ENCODE data around the gene PCDHB11.
"Not testable (repeated sequence)": the region's sequence is repeated elsewhere in the genome, so short reads cannot be mapped to it uniquely, and the experiment has no call there.

PCDHB11 gene

DNA sequence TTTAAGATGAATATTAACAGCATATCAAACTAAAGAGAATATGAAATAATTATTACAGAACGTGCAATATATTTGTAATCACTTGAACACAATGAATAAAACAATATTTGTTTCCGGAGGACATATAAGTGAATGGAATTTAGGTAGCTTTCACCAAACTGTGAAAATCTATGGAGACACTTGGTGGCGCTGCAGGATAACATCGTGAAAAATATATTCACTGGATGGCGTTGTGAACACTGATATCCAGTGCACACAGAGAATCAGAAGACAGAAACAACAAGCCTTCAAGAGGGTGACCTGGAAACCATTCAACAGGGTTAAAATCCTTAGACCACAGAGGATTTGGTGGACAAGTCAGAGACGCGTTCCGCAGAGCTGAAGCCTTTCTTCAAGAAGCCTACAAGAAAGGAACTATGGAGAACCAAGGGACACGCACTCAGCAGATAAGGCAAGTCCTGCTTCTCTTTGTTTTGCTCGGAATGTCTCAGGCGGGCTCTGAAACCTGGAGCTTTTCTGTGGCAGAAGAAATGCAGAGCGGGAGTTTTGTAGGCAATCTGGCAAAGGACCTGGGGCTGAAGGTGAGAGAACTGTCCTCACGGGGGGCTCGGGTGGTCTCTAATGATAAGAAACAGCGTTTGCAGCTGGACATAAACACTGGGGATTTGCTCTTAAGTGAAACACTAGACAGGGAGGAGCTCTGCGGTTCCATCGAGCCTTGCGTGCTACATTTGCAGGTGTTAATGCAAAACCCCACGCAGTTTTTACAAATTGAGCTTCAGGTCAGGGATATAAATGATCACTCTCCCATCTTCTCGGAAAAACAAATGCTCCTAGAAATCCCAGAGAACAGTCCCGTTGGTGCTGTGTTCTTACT, at the start of gene PCDHB11:
Gene PCDHB11 (plus strand): TSS at position 269 of the 877 bp plus-strand sequence. CDS start 148 bp downstream, at position 417.
- peaks cover 40 to 41% of the 10 kb centered on the region in 2 donors for H3K27me3 Mint-ChIP-seq
- DNase-seq (no peak), ATAC-seq (replicated peaks) (no peak)
- peaks cover 22 to 27% of the 10 kb centered on the region in 2 donors for H3K9me3 Mint-ChIP-seq
- peak within 1 kb of the TSS; percentile 47 for H3K27ac Mint-ChIP-seq
- H3K4me1 Mint-ChIP-seq = no peaks in the 10 kb centered on the region
- H3K36me3 Mint-ChIP-seq = peaks cover 3 to 7% of the 10 kb centered on the region in 2 donors
- no peak within 1 kb of the TSS for H3K4me3 Mint-ChIP-seq

DNA sequence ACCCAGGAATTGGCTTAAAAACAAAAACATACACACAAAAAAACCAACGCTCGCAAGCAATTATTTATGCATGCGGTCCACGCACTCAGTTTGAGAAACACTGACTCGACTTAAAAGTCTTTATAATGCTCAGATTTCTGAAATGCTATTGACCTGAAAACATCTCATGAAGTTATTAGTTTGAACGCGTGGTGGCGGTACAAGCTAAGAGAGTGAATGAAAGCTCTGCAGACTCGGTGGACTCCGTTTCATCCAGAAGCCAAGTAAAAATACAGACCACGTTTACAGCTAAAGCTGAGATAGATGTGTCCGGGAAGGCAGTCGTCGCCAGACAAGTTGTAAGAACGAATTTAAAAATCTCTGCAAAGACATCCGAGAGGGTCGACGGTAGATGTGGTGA, 49.6 kb upstream of the PCDHB11 start, which contains the start of gene PCDHB6:
Gene PCDHB6 (plus strand): TSS at position 246 of the 400 bp plus-strand sequence. CDS start 201 bp downstream, outside the sequence.
- Mint-ChIP-seq H3K27me3 (peaks cover 38 to 58% of the 10 kb centered on the region in 2 donors), H3K36me3 (peaks cover 7 to 9% of the 10 kb centered on the region in 2 donors), H3K4me3 (peak within 1 kb of the TSS in 1 of 2 donors; percentile 36), H3K27ac (peak within 1 kb of the TSS; percentile 70), H3K4me1 (peaks cover 4 to 5% of the 10 kb centered on the region in 2 donors), H3K9me3 (peaks cover 9 to 10% of the 10 kb centered on the region in 2 donors)
- ATAC-seq (replicated peaks) (no peak), DNase-seq (no peak)

GRCh38 chr5:141150224-141150992, 49.0 kb upstream of the PCDHB11 start:
- Mint-ChIP-seq H3K36me3 (peaks cover 7 to 9% of the 10 kb centered on the region in 2 donors), H3K9me3 (peaks cover 9 to 10% of the 10 kb centered on the region in 2 donors), H3K27me3 (peaks cover 36 to 52% of the 10 kb centered on the region in 2 donors), H3K4me1 (peaks cover 4 to 5% of the 10 kb centered on the region in 2 donors), H3K4me3 (peak overlapping the region in 1 of 2 donors; percentile 36), H3K27ac (peak overlapping the region; percentile 70)
- no peak for ATAC-seq (replicated peaks)
- DNase-seq = no peak

- H3K4me3 Mint-ChIP-seq = no peak overlapping the region
- H3K4me1 Mint-ChIP-seq = peaks cover 4 to 5% of the 10 kb centered on the region in 2 donors
- no peak for ATAC-seq (replicated peaks)
- peaks cover 9 to 11% of the 10 kb centered on the region in 2 donors for H3K9me3 Mint-ChIP-seq
- peaks cover 7 to 9% of the 10 kb centered on the region in 2 donors for H3K36me3 Mint-ChIP-seq
- no peak for DNase-seq
- peaks cover 40 to 55% of the 10 kb centered on the region in 2 donors for H3K27me3 Mint-ChIP-seq
- H3K27ac Mint-ChIP-seq = no peak overlapping the region
Observed at GRCh38 chr5:141150993-141151325, 48.5 kb upstream of the PCDHB11 start.

DNA sequence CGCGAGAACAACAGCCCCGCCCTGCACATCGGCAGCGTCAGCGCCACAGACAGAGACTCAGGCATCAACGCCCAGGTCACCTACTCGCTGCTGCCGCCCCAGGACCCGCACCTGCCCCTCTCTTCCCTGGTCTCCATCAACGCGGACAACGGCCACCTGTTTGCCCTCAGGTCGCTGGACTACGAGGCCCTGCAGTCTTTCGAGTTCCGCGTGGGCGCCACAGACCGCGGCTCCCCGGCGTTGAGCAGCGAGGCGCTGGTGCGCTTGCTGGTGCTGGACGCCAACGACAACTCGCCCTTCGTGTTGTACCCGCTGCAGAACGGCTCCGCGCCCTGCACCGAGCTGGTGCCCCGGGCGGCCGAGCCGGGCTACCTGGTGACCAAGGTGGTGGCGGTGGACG, 47.8 kb upstream of the PCDHB11 start:
- H3K27ac Mint-ChIP-seq; DNase-seq; H3K36me3 Mint-ChIP-seq; H3K4me3 Mint-ChIP-seq; H3K4me1 Mint-ChIP-seq; ATAC-seq (replicated peaks): not testable (repeated sequence)
- Mint-ChIP-seq H3K27me3 (peaks cover 39 to 58% of the 10 kb centered on the region in 2 donors), H3K9me3 (peaks cover 11 to 14% of the 10 kb centered on the region in 2 donors)

DNA sequence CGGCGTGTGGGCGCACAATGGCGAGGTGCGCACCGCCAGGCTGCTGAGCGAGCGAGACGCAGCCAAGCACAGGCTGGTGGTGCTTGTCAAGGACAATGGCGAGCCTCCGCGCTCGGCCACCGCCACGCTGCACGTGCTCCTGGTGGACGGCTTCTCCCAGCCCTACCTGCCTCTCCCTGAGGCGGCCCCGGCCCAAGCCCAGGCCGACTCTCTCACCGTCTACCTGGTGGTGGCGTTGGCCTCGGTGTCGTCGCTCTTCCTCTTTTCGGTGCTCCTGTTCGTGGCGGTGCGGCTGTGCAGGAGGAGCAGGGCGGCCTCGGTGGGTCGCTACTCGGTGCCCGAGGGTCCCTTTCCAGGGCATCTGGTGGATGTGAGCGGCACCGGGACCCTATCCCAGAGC, 47.3 kb upstream of the PCDHB11 start:
- H3K36me3 Mint-ChIP-seq; H3K27ac Mint-ChIP-seq; H3K4me1 Mint-ChIP-seq; DNase-seq; ATAC-seq (replicated peaks): not testable (repeated sequence)
- Mint-ChIP-seq H3K27me3 (peaks cover 42 to 63% of the 10 kb centered on the region in 2 donors), H3K4me3 (peak overlapping the region in 1 of 2 donors; percentile 13), H3K9me3 (peaks cover 15 to 17% of the 10 kb centered on the region in 2 donors)

DNA sequence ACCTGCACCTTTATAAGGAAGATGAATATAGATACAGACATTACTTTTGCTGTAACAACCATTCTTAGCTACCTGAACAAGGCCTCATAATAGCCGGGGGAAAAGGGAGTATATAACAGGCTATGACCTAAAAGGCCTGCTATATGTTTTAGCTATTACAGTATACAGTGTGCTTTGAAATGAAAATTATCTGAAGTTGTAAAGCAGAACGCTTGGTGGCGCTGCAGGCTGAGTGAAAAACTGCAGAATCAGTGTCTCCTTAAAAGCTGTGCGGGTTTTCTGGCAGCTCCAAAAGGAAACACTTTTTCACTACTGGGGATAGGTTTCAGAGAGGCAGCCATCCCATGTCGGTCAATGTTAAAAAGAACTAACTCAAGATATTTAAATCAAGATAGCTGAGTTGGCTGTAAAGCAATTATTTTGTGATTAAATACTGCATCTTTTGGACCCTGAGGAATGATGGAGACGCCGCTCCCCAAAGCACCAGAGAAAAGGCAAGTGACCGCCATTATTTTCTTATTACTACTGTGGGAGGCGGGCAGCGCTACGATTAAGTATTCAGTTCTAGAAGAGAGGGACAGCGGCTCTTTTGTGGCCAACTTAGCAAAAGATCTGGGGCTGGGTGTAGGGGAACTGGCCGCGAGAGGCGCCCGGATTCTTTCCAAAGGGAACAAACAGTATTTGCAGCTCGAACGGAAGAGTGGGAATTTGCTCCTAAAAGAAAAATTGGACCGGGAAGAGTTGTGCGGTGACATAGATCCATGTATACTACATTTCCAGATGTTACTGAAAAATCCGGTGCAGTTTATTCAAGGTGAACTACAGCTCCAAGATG, 43.7 kb upstream of the PCDHB11 start:
- H3K27me3 Mint-ChIP-seq = peaks cover 43 to 56% of the 10 kb centered on the region in 2 donors
- peaks cover 6 to 9% of the 10 kb centered on the region in 2 donors for H3K36me3 Mint-ChIP-seq
- ATAC-seq (replicated peaks) (no peak), DNase-seq (no peak)
- H3K27ac Mint-ChIP-seq = no peak overlapping the region
- H3K9me3 Mint-ChIP-seq = peaks cover 18 to 19% of the 10 kb centered on the region in 2 donors
- no peaks in the 10 kb centered on the region for H3K4me1 Mint-ChIP-seq
- H3K4me3 Mint-ChIP-seq = no peak overlapping the region

GRCh38 chr5:141157356-141157755, 42.1 kb upstream of the PCDHB11 start:
- DNase-seq; H3K4me1 Mint-ChIP-seq; ATAC-seq (replicated peaks); H3K4me3 Mint-ChIP-seq; H3K36me3 Mint-ChIP-seq: not testable (repeated sequence)
- H3K27ac Mint-ChIP-seq = peak overlapping the region; percentile 42
- H3K27me3 Mint-ChIP-seq = peaks cover 33 to 42% of the 10 kb centered on the region in 2 donors
- peaks cover 12 to 14% of the 10 kb centered on the region in 2 donors for H3K9me3 Mint-ChIP-seq

DNA sequence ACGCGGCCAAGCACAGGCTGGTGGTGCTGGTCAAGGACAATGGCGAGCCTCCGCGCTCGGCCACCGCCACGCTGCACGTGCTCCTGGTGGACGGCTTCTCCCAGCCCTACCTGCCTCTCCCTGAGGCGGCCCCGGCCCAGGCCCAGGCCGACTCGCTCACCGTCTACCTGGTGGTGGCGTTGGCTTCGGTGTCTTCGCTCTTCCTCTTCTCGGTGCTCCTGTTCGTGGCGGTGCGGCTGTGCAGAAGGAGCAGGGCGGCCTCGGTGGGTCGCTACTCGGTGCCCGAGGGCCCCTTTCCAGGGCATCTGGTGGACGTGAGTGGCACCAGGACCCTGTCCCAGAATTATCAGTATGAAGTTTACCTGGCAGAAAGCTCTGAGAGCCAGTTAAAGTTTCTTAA, 41.5 kb upstream of the PCDHB11 start:
- H3K27me3 Mint-ChIP-seq = peaks cover 32 to 38% of the 10 kb centered on the region in 2 donors
- not testable (repeated sequence) for H3K4me1 Mint-ChIP-seq; H3K36me3 Mint-ChIP-seq; H3K4me3 Mint-ChIP-seq; DNase-seq; ATAC-seq (replicated peaks)
- H3K27ac Mint-ChIP-seq = peak overlapping the region; percentile 51
- peaks cover 12 to 14% of the 10 kb centered on the region in 2 donors for H3K9me3 Mint-ChIP-seq

- Mint-ChIP-seq H3K27ac (no peak within 1 kb of the TSS), H3K4me3 (peak within 1 kb of the TSS; percentile 11 to 14), H3K27me3 (peaks cover 44 to 45% of the 10 kb centered on the region in 2 donors), H3K36me3 (peaks cover 0 to 4% of the 10 kb centered on the region in 2 donors), H3K9me3 (peaks cover 13 to 17% of the 10 kb centered on the region in 2 donors), H3K4me1 (peaks cover 0 to 3% of the 10 kb centered on the region in 2 donors)
- DNase-seq (no peak), ATAC-seq (replicated peaks) (no peak)
Observed at GRCh38 chr5:141172381-141173204, 26.8 kb upstream of the PCDHB11 start, which contains the start of gene PCDHB7. Gene PCDHB7 (plus strand): TSS chr5:141172644. CDS start chr5:141172836, 192 bp downstream.

DNA sequence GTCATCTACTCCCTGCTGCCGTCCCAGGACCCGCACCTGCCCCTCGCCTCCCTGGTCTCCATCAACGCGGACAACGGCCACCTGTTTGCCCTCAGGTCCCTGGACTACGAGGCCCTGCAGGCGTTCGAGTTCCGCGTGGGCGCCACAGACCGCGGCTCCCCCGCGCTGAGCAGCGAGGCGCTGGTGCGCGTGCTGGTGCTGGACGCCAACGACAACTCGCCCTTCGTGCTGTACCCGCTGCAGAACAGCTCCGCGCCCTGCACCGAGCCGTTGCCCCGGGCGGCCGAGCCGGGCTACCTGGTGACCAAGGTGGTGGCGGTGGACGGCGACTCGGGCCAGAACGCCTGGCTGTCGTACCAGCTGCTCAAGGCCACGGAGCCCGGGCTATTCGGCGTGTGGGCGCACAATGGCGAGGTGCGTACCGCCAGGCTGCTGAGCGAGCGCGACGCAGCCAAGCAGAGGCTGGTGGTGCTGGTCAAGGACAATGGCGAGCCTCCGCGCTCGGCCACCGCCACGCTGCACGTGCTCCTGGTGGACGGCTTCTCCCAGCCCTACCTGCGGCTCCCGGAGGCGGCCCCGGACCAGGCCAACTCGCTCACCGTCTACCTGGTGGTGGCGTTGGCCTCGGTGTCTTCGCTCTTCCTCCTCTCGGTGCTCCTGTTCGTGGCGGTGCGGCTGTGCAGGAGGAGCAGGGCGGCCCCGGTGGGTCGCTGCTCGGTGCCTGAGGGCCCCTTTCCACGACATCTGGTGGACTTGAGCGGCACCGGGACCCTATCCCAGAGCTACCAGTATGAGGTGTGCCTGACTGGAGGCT, 24.9 kb upstream of the PCDHB11 start:
- H3K9me3 Mint-ChIP-seq = peaks cover 12 to 13% of the 10 kb centered on the region in 2 donors
- ATAC-seq (replicated peaks); DNase-seq; H3K27ac Mint-ChIP-seq; H3K4me1 Mint-ChIP-seq; H3K36me3 Mint-ChIP-seq; H3K4me3 Mint-ChIP-seq: not testable (repeated sequence)
- H3K27me3 Mint-ChIP-seq = peaks cover 32% of the 10 kb centered on the region in 2 donors

GRCh38 chr5:141175933-141176332, 23.5 kb upstream of the PCDHB11 start:
- no peak for ATAC-seq (replicated peaks)
- H3K4me3 Mint-ChIP-seq = no peak overlapping the region
- H3K27ac Mint-ChIP-seq = no peak overlapping the region
- peaks cover 0 to 3% of the 10 kb centered on the region in 2 donors for H3K4me1 Mint-ChIP-seq
- peaks cover 23 to 29% of the 10 kb centered on the region in 2 donors for H3K27me3 Mint-ChIP-seq
- H3K36me3 Mint-ChIP-seq = peaks cover 2 to 4% of the 10 kb centered on the region in 2 donors
- peaks cover 12% of the 10 kb centered on the region in 2 donors for H3K9me3 Mint-ChIP-seq
- DNase-seq = no peak

All from stimulated activated naive B cell treated with anti-CD40 and anti-IgM and Interleukin-4, amounts not matched to agents 10 μg/mL and 1 μg/mL and 100 μg/mL, for 72 hours (primary cell).